Upper lobe of left lung (tissue), 4 donors: ENCODE measurements around the gene NPIPA8.
"Not testable (repeated sequence)": the region's sequence is repeated elsewhere in the genome, so short reads cannot be mapped to it uniquely, and the experiment has no call there.

Source experiments
- CTCF ChIP-seq, 6 experiments: fragments of 450-650 bp in 4 of 6; fragments of 200-600 bp in 2 of 6; sonication (generic) in 2 of 6; IDR thresholded peaks; one replicate each; pipeline ENCODE4 v1.5.1; 2016 to 2019; ENCODE audit warnings: antibody characterized with exemption in 6 of 6
- EP300 ChIP-seq, 4 donors: sonication (generic); formaldehyde crosslinking; IDR thresholded peaks; one replicate each; pipeline ENCODE4 v1.5.1; 2017; ENCODE audit warnings: antibody characterized with exemption in 4 of 4, control low read depth in 2 of 4
- POLR2A ChIP-seq, 4 donors: fragments of 450-650 bp; IDR thresholded peaks; one replicate each; pipeline ENCODE4 v1.5.1; 2016 to 2017; ENCODE audit warnings: antibody characterized with exemption in 4 of 4, mild to moderate bottlenecking in 2 of 4
- POLR2AphosphoS5 ChIP-seq, 2 donors: sonication (generic); formaldehyde crosslinking; IDR thresholded peaks; one replicate each; pipeline ENCODE4 v1.5.1; 2017; ENCODE audit warnings: antibody characterized with exemption in 2 of 2

- not testable (repeated sequence) for TF ChIP-seq CTCF, POLR2AphosphoS5, POLR2A, EP300 (IDR thresholded peaks at IDR 0.05)
Measured at GRCh38 chr16:18270171-18270570, 66.4 kb downstream of the NPIPA8 start.
